ENCODE measurements around the gene NINJ1. TPM values are rescaled to one million over a fixed set of nuclear protein-coding genes. Genes with fewer than 3 reads are reported as not detected.

The NINJ1 gene
- total and polyA plus RNA-seq, 2 of the 13 experiments (the other 11 are each of a cell fraction or from before 2014, with no cell fraction given): 81.2 to 92.1 TPM

- TF ChIP-seq HNRNPK (IDR thresholded peaks at IDR 0.05; ENCODE audit: low read depth, low read length, poor library complexity, severe bottlenecking) (peak; percentile 56), ZNF790 (CRISPR knock-in tag; IDR thresholded peaks at IDR 0.05; ENCODE audit: borderline replicate concordance) (no peak), ZNF3 (CRISPR knock-in tag; IDR thresholded peaks at IDR 0.05) (no peak), MTERF4 (CRISPR knock-in tag; IDR thresholded peaks at IDR 0.05) (0 out of 2 replicates have a peak, but pooled peaks have one; percentile 78), KAT8 (CRISPR knock-in tag; IDR thresholded peaks at IDR 0.05) (peak; percentile 54; the same call in 1 of the 2 replicates), ZNF784 (CRISPR knock-in tag; IDR thresholded peaks at IDR 0.05; ENCODE audit: borderline replicate concordance) (0 out of 2 replicates have a peak, but pooled peaks have one; percentile 7), HNRNPL (IDR thresholded peaks at IDR 0.05; ENCODE audit: low read depth, low read length) (no peak), SALL1 (CRISPR knock-in tag; IDR thresholded peaks at IDR 0.05) (peak; percentile 42; the same call in 1 of the 2 replicates), MZF1 (CRISPR knock-in tag; IDR thresholded peaks at IDR 0.05; ENCODE audit: borderline replicate concordance) (no peak), SIX1 (CRISPR knock-in tag; IDR thresholded peaks at IDR 0.05; ENCODE audit: borderline replicate concordance) (peak; percentile 36; the same call in 1 of the 2 replicates), CAMTA2 (CRISPR knock-in tag; IDR thresholded peaks at IDR 0.05; ENCODE audit: borderline replicate concordance) (no peak), SAP130 (CRISPR knock-in tag; IDR thresholded peaks at IDR 0.05; ENCODE audit: low read depth) (peak; percentile 71), THAP11 (CRISPR knock-in tag; IDR thresholded peaks at IDR 0.05) (peak; percentile 14; the same call in 1 of the 2 replicates), THAP7 (CRISPR knock-in tag; IDR thresholded peaks at IDR 0.05) (0 out of 2 replicates have a peak, but pooled peaks have one; percentile 55), MED8 (CRISPR knock-in tag; IDR thresholded peaks at IDR 0.05; ENCODE audit: insufficient replicate concordance) (peak; percentile 55), TAF1 (CRISPR knock-in tag; IDR thresholded peaks at IDR 0.05) (peak; percentile 41), YEATS2 (CRISPR knock-in tag; IDR thresholded peaks at IDR 0.05; ENCODE audit: borderline replicate concordance) (0 out of 2 replicates have a peak, but pooled peaks have one; percentile 33), MLX (CRISPR knock-in tag; IDR thresholded peaks at IDR 0.05) (no peak)
These were observed 38.6 kb downstream of the NINJ1 start (continued) for GRCh38 chr9:93095205-93096130.
